HL-60 (cell line): Measurements from ENCODE around the gene TMEM244.

Source experiments
- CTCF ChIP-seq: IDR thresholded peaks from one replicate; pipeline ENCODE4 v1.5.1; 2011; ENCODE audit warnings: low read length, control low read depth, inconsistent platforms; ENCODE audit not compliant: insufficient read depth
- GABPA ChIP-seq: IDR thresholded peaks from 2 replicates; pipeline ENCODE4 v1.6.1; 2012; ENCODE audit warnings: low read depth
- POLR2AphosphoS5 ChIP-seq: IDR thresholded peaks from 2 replicates; pipeline ENCODE4 v1.6.1; 2012; ENCODE audit warnings: low read depth
- REST ChIP-seq: IDR thresholded peaks from 2 replicates; pipeline ENCODE4 v1.6.1; 2012; ENCODE audit warnings: low read depth; ENCODE audit not compliant: insufficient replicate concordance
- SPI1 ChIP-seq: IDR thresholded peaks from 2 replicates; pipeline ENCODE4 v1.6.1; 2012; ENCODE audit warnings: low read depth, mild to moderate bottlenecking, borderline replicate concordance

GRCh38 chr6:129801909-129802308, 59.2 kb downstream of the TMEM244 start:
- no peak for TF ChIP-seq GABPA
- TF ChIP-seq CTCF: no peak
- TF ChIP-seq POLR2AphosphoS5: no peak
- no peak for TF ChIP-seq SPI1
- no peak for TF ChIP-seq REST
